Neural progenitor cell (in vitro differentiated cells): Measurements from ENCODE around the gene SOX5.

Experiments used
- EZH2 ChIP-seq: fragments of 200-600 bp; sonication (generic); IDR thresholded peaks from 2 replicates; pipeline ENCODE4 v1.6.1; 2017; ENCODE audit warnings: antibody characterized with exemption, mild to moderate bottlenecking, moderate library complexity
- TF ChIP-seq, protein P1 (sequence below): fragments of 200-600 bp; sonication (generic); IDR thresholded peaks from 2 replicates; pipeline ENCODE4 v1.5.1; 2017; ENCODE audit warnings: antibody characterized with exemption, mild to moderate bottlenecking

DNA sequence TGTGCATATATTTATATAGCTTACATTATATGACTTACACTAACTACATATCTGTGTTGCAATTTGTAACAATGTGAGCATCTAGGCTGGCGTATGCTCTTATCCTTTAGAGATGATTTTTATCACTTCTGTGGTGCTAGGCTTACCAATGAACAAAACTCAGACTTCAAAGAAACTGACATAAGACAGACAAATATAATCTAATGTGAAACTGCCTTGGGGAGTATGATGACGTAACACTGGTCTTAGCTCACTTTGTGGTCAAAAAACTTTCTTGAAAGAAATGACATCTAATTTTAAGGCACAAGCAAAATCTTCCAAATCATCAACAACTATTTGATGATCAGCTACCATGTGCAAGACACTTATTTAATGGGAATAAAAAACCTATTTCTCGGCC lies 50.0 kb downstream of the SOX5 start:
- TF ChIP-seq, protein P1, sequence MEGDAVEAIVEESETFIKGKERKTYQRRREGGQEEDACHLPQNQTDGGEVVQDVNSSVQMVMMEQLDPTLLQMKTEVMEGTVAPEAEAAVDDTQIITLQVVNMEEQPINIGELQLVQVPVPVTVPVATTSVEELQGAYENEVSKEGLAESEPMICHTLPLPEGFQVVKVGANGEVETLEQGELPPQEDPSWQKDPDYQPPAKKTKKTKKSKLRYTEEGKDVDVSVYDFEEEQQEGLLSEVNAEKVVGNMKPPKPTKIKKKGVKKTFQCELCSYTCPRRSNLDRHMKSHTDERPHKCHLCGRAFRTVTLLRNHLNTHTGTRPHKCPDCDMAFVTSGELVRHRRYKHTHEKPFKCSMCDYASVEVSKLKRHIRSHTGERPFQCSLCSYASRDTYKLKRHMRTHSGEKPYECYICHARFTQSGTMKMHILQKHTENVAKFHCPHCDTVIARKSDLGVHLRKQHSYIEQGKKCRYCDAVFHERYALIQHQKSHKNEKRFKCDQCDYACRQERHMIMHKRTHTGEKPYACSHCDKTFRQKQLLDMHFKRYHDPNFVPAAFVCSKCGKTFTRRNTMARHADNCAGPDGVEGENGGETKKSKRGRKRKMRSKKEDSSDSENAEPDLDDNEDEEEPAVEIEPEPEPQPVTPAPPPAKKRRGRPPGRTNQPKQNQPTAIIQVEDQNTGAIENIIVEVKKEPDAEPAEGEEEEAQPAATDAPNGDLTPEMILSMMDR = no peak
- TF ChIP-seq EZH2 = no peak
